ENCODE measurements around the gene PGAP2. TPM values are rescaled to one million over a fixed set of nuclear protein-coding genes. Genes with fewer than 3 reads are reported as not detected.

The PGAP2 gene
- total RNA-seq, 2 donors from 2014 or later = 10.8 to 14.9 TPM

- no peak overlapping the region for H3K4me3 ChIP-seq
- DNase-seq (ENCODE audit: low spot score) = no peak
- H3K9me3 ChIP-seq = no peaks in the 10 kb centered on the region
- H3K36me3 ChIP-seq = no peaks in the 10 kb centered on the region
- H3K4me1 ChIP-seq = peaks cover 0 to 4% of the 10 kb centered on the region in 2 donors
- TF ChIP-seq CTCF (IDR thresholded peaks at IDR 0.05) = peak; percentile 47 to 74
- H3K27me3 ChIP-seq = no peaks in the 10 kb centered on the region
- H3K27ac ChIP-seq = no peak overlapping the region
These were observed 41.0 kb downstream of the PGAP2 start for GRCh38 chr11:3849297-3849874.

- DNase-seq (ENCODE audit: low spot score) = no peak
- no peak for TF ChIP-seq CTCF (IDR thresholded peaks at IDR 0.05)
These were observed 45.1 kb downstream of the PGAP2 start for GRCh38 chr11:3853545-3853842.

GRCh38 chr11:3853899-3854659 lies 45.7 kb downstream of the PGAP2 start:
- H3K4me1 ChIP-seq = peaks cover 0 to 37% of the 10 kb centered on the region in 2 donors
- H3K36me3 ChIP-seq = no peaks in the 10 kb centered on the region
- DNase-seq (ENCODE audit: low spot score) = no peak
- peak overlapping the region; percentile 97 for H3K27ac ChIP-seq
- TF ChIP-seq CTCF (IDR thresholded peaks at IDR 0.05) = no peak
- no peaks in the 10 kb centered on the region for H3K27me3 ChIP-seq
- no peaks in the 10 kb centered on the region for H3K9me3 ChIP-seq
- H3K4me3 ChIP-seq = peak overlapping the region in 1 of 2 donors; percentile 92

More at GRCh38 chr11:3853545-3853842, 45.1 kb downstream of the PGAP2 start:
- Histone ChIP-seq H3K27me3 (no peaks in the 10 kb centered on the region), H3K4me1 (peaks cover 0 to 32% of the 10 kb centered on the region in 2 donors), H3K27ac (no peak overlapping the region), H3K9me3 (no peaks in the 10 kb centered on the region), H3K36me3 (no peaks in the 10 kb centered on the region), H3K4me3 (no peak overlapping the region)

GRCh38 chr11:3854660-3854976 lies 46.3 kb downstream of the PGAP2 start:
- Histone ChIP-seq H3K36me3 (no peaks in the 10 kb centered on the region), H3K4me1 (peaks cover 0 to 43% of the 10 kb centered on the region in 2 donors), H3K9me3 (no peaks in the 10 kb centered on the region), H3K27me3 (no peaks in the 10 kb centered on the region), H3K4me3 (peak overlapping the region in 1 of 2 donors; percentile 92), H3K27ac (peak overlapping the region; percentile 97)
- no peak for TF ChIP-seq CTCF (IDR thresholded peaks at IDR 0.05)
- no peak for DNase-seq (ENCODE audit: low spot score)

GRCh38 chr11:3854977-3855807 lies 46.8 kb downstream of the PGAP2 start, which contains the start of gene STIM1:
TSS of gene STIM1 (plus strand) at chr11:3855664. CDS start at chr11:3856271, 607 bp downstream.
- Histone ChIP-seq H3K4me3 (peak within 1 kb of the TSS; percentile 86 to 92), H3K4me1 (peaks cover 0 to 49% of the 10 kb centered on the region in 2 donors), H3K27me3 (no peaks in the 10 kb centered on the region), H3K36me3 (no peaks in the 10 kb centered on the region), H3K27ac (peak within 1 kb of the TSS; percentile 97), H3K9me3 (no peaks in the 10 kb centered on the region)
- TF ChIP-seq CTCF (IDR thresholded peaks at IDR 0.05) = peak; percentile 98 to 99
- DNase-seq (ENCODE audit: low spot score) = peak; percentile 96
